ENCODE results near the gene CAV3.

Gene CAV3

DNA sequence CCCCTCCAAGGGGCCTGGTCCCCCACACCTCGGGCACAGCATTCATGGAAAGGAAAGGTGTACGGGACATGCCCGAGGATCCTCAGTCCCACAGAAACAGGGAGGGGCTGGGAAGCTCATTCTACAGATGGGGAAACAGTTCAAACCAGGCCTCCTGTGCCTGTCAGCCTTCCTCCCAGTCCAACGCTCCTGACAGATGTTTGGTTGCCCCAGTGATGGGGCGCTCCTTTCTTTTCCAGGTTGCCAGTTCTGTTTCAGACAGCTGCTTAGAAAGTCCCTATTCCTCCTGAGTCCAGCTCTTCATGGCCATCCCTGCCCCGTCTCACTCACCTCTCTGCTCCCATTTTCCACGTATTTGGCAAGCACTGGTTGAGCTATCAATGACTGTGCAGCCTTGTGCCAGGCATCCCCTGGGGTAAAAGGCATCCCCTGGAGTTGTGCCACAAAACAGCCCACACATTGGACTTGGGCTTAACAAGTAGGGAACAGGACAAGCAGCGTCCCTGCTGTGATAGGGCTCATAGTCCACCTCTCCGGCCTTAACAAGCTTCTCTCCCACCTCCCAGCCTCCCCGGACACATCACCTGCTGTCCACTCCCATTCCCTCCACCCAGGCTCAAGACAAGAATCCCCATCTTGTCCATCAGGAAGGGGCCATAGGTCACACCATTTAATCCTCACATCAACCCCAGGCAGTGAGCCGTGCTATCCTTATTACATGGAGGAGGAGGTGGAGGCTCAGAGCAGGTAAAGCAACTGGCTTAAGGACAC is 29.2 kb downstream of the CAV3 start:
- DNase-seq: peak; percentile 68

DNA sequence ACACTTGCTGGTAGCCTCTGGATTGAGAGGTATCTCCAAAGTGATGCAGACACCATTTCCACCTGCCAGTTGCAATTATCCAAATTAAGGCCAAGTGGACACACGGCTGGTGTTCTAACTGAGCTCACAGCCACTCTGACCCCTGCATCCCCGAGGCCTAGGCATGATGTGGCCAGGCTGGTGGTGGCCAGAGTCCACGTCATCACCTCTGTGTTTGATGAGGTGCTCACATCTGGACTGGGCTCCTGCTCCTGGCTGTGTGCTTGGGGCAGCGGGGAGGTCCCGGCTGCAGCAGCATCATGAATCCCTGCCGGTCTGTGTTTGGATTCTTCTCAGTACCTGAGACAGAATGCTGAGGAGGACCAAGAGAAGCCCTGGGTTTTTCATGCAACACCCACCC is 30.9 kb downstream of the CAV3 start:
- no peak for DNase-seq

DNA sequence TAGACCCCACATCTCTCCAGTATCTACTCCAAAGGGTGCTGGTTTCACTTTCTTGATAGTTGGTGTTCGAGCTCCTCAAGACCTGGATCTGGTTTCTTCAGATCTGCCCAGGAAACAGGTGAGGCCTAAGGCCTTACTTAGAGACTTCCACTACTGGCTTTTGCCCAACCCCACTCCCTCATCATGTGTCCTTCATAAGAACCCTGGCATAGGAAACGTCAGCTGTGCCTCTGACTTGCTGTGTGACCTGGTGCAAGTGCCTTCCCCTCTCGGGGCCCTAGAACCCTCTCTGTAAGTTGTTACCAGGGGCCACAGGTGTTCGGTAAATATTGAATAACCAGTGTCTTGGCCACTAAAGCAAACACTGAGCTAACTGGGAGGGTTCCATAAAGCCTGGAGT is 31.9 kb downstream of the CAV3 start:
- no peak for DNase-seq

DNA sequence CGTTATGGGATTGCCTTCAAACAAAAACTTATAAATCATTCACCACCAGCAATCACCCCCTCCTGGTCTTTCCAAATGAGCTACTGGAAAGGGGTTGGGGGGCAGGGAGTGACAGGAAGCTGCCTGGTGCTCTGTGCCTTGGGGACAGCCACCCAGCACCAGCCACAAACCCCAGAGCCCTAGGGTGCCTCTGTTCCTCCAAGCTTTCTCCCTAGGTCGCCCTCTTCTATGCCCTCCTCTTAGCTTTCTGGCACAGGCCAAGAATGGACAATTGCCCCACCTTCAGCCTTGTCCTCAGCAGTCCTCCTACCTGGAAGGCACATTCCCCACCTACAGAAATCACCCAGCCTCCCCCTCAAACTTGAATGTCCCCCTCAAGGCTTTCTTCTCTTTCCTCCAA is 32.5 kb downstream of the CAV3 start:
- no peak for DNase-seq

DNA sequence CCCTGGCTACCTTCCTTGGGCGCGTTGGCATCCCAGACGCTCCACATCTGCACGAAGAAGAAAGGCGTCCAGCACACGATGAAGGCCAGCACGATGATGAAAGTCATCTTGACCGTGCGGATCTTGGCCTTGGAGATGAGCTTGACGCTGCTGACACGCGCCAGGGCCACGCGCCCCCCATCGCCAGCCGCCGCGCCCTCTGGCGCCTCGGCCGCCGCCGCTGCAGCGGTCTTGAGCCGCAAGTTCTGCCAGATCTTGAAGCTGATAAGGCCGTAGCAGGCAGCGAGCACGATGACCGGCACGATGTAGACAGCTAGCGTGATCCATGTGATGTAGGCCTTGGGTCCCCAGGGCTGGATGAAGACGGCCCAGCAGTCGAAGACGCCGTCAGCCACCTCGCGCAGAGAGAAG is 33.7 kb downstream of the CAV3 start:
- DNase-seq: no peak

DNA sequence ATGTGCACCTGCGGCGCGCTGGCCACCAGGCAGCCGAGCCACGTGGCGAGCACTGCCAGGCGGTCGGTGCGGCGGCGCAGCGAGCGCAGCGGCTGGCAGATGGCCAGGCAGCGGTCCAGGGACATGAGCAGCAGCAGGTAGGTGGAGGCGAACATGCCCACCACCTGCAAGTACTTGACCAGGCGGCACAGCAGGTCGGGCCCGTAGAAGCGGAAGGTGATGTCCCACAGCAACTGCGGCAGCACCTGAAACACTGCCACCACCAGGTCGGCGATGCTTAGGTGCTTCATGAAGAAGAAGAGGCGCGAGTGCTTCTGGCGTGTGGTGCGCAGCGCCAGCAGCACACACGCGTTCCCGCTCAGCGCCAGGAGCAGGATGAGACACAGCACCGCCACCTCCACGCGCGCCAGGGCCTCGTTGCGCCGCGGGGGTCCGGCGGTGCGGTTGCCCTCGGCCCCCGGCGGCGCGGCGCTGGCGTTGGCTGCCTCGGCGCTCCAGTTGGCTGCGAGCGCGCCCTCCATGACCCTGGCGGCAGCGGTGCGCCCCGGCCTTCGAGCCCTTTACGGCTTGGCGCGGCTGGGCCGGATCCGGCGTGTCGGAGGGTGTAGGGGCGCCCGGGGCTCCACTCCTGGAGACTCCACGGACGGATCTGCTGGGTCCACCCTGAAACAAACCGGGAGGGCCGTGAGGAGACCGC is 34.2 kb downstream of the CAV3 start:
- no peak for DNase-seq

DNA sequence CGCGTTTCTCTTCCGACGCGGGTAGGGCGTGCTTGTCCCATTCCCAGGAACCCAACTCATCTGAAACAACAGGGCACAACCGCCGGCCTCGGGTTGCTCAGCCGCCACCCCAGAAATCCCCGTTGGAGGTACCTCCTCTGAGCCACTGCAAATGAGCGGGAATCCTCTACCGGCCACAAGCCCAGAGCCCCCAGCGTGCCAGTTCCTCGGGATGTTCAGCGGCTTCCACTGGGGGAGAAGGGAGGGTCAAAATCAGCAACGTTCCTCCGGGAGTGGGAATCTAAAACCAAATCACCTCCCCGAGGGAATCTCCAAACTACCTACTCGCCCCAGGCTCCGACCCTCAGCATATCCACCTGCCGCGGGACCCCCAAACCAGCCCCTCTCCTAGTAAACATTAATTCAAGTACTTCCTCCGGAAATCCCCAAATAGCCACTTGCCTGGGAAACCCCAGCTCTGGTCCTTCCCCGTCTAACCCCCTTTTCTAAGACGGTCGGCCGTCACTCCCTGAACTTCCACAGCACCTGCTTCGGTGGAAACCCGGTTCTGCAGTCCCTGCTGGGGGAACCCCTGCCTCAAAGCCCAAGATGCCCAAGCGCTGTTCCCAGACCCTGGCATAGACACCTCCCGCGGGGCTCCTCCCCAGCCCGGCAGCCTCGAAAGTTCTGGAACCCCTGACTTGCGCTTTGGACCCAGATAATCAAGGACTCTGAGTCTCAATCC is 34.9 kb downstream of the CAV3 start:
- DNase-seq: no peak

DNA sequence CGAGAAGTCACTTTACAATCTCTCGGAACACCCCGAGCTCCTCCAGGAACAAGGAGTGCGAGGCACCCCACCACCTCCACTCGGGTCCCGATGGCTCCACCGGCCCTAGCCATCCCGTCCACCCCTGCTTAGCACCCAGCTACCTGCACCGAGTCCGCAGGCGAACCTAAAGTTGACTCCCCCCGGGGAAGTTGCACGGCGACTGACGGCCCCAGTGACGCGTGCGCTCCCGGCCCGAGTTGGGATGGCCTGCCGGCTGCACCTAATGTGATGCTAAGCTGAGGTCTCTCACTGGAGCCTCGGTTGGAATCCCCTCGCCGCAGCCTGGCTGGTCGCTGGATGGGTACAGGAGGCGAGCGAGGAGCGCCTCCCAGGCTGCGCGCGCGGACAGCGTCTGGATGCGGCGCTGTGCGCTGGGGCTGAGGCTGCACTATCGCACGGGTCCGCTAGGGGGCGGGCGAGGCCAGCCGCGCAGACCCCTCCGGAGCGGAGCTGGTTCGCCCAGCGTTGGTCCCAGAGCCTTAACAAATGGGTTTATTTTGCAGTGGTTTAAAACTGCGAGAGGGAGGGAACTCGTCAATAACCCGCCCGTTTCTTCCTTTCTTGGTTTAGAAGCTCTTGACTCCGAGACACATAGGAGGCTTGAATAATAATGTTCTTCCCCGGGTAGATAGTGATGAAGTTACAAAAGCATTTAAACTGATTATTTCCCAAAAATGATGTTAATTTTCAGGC is 35.7 kb downstream of the CAV3 start, which contains the start of gene OXTR:
OXTR (minus strand) TSS at position 526 of the 735 bp plus-strand sequence. CDS start 1,426 bp downstream, outside the sequence.
- DNase-seq: peak; percentile 80

DNA sequence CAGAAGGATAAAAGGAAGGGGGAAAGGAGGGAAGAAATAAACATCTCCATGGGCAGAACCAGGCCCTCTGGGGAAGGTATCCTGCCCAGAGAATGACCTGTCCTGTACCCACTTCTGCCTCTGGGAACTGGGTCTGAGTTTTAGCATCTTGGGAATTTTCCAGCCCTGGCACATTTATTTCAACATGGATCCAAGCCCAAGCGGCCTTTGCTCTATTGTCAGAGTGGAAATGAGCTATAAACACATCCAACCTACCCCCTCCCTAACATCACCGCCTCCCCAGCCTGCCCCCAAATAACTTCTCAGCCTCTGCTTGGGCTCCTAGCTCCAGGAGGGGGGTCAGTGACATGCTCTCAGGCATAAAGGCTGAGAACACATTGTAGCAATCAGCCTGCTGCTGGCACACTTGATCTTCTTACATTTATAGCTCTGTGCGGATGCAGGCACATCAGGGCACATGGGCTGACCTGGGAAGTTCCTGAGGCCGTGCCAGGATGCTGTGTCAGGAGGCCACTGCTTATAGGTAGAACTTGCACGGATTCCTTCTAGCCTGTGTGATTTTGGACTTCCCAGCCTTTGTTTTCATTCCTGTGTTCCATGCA is 40.4 kb downstream of the CAV3 start:
- DNase-seq: no peak

DNA sequence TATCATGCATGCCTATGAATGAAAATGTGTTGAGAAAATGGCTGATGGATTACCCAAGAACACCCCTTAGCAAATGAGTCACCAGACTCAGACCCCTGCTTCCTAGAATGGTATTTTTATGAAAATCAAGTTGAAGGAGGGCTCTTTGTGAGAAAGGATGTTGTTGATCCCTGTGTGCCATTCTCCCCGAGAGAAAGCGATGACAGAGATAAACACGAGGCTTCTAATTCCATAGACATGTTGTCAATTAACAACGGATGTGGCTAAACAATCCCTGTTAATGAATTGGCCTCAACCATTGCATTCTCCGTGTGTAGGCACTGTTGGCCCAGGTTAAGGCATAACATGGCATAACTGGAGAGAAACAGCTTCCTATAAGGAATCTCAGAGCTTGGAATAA is 41.6 kb downstream of the CAV3 start:
- DNase-seq: no peak

DNA sequence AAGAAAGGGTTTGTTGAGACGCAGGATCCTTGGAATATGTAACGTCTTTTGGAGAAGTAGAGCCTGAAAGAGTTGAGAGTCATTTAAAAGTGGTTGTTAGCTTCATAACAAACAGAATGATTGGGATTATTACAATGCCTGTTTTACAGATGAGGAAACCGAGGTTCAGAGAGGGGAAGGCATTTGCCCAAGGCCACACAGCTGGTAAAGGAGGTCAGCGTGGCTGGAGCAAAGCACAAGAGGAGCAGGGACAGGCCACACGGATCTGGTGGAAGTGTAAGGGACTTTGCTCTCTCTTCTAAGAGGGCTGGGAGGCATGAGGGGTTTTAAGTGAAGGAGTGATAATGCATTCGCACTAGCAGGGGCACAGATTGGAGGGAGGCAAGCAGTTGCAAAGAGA is 42.0 kb downstream of the CAV3 start:
- DNase-seq: no peak

DNA sequence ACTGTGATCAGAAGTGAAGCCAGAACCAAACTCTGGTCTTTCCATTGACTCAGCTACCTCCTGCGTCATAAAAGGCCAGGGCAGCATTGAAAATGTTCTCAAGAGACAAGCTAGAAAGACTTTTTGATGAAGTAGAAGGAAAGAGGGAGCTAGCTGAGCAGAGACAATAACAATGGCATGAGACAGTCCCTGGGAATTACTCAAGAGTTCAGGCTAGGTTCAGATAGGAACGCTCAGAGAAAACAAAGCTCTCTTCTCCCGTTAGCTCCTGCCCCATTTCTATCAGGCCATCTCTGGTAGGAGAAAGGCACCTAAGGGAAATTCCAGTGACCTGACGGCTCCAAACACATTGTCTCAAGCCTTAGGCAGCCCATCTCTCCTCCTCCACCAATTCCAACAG is 42.8 kb downstream of the CAV3 start:
- DNase-seq: peak; percentile 96

DNA sequence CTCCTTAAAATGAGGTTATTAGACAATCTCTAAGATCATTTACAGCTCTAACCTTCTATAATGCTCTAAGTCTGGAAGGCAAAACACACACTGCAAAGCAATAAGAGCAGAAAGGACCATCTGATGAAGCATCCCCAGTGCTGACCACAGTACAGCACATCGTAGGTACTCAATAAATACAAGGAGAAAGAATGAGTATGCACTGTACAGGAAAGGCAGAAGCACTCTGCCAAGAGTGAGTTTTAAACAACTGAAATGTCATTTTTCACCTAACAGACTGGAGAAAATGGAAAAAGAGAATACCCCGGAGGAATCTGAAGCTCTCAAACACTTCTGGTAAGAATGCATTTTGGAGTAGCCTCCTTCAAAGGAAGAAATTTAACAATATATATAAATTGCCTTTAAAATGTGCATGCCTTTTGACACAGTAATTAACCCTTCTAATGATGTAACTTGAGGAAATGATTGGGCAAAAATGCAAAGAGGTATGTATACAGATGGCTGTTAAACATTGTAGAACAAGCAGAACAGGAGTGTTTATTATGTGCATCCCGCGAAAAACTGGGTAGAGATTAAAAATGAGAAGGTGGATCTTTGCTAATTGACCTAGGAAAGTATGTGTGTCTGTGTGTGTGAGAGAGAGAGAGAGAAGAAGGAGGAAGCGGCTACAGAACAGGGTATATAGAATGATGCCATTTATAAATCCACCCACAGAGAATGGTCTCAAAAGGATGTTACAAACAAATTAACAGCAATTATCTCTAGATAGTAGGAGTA is 43.8 kb downstream of the CAV3 start:
- DNase-seq: no peak

DNA sequence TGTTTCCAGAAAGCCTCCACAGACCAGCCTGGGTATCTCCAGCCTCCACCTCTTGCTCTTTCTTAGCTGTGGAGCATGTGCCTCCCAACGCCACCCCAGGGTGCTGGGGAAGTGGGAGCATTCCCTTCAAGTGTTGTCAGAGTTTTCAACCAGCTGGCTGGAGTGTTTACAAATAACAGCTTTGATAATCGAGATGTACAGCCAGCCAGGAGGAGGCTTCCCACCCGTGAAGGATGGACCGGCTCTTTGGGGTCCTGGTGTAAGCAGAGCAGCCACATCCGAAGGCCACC is 44.3 kb downstream of the CAV3 start:
- DNase-seq: no peak

DNA sequence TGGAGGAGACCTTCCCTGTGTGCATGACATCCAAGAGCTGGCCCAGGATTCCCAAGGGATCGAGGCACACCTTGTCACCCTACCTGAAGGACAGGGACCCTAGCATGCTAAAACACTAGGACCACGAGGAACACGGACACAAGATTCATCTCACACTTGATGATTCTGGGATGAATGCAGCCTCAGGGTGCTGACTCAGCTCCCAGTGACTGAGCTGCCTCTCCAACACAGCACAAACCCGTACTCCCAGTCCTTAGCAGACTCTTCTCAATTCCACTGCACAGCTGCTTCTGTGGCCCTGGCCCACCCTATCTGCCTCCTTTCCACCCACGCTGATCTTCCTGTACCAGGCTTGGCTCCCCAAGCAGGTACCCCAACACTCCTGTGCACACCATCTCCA is 44.9 kb downstream of the CAV3 start:
- no peak for DNase-seq

DNA sequence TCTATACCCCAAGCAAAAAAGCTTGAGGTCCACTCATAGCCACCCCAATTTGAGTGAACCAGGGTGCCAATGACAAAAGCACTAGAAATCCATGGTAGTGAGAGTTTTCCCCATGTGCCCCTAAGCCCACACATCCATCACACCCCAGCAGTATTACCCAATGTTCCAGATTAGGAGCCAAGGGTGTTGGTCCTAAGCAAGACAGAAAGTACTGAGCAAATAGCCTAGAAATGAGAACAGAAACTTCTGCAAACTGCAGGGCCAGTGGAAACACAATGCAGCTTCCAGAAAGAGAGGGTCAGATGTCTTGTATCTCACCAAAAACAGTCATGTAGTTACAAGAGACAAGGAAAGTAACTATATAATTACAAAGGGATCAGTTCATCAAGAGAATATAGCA is 46.7 kb downstream of the CAV3 start:
- DNase-seq: no peak

DNA sequence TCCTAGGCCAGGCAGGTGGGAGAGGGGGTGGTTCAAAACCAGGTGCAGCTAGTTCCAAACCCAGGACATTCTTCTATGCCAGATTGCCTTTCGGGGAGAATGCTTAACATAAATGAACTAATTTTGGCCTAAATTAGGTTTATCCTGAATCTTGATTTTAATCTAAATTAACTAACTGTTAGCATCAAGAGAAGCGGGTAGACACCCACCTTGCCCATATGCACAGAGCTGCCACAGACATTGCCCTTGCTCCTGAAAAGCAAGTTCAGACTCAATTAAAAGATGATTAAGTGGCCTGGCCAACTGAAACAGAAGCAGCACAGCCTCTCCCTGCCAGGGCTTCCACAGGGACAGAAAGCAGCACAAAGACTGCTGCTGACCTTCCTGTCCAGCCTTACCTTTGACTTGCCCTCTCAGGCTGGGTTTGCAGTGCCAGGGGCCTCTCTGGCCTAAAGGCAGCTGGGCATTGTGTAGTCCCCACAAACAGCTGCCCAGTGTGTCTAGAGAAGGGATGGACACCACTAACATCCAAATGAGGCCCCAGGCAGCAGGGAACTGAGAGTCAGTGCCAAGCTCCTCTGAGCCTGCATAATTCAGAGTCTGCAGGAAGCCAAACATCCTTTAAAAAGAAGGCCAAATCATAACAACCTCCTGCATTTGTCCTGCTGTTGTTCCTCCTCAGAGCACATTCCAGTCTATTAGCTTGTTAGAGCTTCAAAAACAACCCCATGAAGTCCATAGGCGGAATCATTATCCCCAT is 51.3 kb downstream of the CAV3 start:
- no peak for DNase-seq

DNA sequence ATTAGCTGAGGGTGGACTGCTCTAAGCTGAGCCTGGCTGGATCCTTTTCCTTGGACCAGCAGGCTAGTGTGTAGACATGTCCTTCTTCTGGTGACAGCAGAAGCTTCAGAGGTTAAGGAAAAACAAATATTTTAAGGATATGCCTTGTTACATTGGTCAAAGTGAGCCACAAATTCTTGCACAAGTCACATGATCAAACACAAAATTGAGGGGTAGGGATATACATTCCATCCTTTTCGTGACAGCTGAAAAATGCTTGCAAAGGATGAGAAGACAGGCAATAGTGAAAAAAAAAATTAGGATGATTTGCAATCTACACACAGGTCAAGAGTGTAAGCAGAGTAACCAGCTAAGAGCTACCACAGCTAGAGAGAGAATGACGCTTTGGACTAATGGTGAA is 56.9 kb downstream of the CAV3 start:
- DNase-seq: no peak

DNA sequence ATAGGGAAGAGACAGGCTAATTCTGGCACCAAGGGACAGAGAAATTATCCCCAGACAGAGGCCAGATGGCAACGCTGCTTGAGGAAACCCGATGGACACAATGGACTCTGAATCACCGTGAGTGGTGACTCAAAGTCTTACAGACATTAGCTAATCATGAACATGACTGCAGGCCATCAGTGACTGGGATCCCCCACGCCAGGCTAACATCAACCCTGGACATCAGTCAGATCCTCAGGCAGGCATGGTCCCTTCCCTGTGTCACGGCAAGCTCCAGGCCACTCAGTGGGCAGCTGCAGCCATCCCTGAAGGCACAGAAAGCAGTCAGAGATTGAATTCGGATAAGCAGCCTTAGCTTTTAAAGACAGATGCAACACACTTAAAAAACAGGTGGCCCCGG is 59.6 kb downstream of the CAV3 start:
- no peak for DNase-seq

DNA sequence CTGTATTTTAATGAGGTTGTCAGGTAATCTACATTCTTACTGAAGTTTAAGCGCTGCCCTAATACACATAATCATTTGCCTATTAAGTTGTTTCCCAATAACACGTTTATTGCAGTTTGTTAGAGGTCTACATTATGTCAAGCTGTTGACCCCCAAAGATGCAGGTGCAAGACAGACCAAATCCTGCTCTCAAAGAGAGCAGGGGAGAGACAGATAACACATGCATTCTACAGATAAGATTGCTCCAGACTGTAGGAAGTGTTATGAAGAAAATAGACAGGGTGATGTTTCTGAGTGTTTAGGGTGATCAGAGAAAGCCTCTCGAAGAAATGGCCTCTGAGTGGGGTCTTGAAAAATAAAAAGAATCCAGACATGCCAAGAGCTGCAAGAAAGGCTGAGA is 60.6 kb downstream of the CAV3 start:
- DNase-seq: no peak
